Spinal cord (tissue), 10 donors: ENCODE results near the gene RETREG3. TPM values are rescaled to one million over a fixed set of nuclear protein-coding genes. Genes with fewer than 3 reads are reported as not detected.
A peak's percentile ranks its signal among the peaks of the same experiment; 100 is the strongest.
"Not testable (repeated sequence)": the region's sequence is repeated elsewhere in the genome, so short reads cannot be mapped to it uniquely, and the experiment has no call there.

Source experiments
- DNase-seq, 6 donors: peaks; one replicate each; pipeline versions ENCODE4 v3.0.0 to v3.0.0-alpha.2; 2013 to 2015; ENCODE audit warnings: low spot score in 6 of 6, low read depth in 4 of 6
- H3K27ac ChIP-seq: one replicate; pipeline ENCODE4 v1.5.1; 2013; ENCODE audit warnings: low read depth, low read length, control low read depth
- H3K27me3 ChIP-seq: one replicate; pipeline ENCODE4 v1.6.1; 2013; ENCODE audit warnings: low read length; ENCODE audit not compliant: control insufficient read depth, insufficient read depth
- H3K36me3 ChIP-seq: one replicate; pipeline ENCODE4 v1.6.1; 2013; ENCODE audit warnings: low read length; ENCODE audit not compliant: control insufficient read depth, insufficient read depth
- H3K4me1 ChIP-seq: one replicate; pipeline ENCODE4 v1.6.1; 2013; ENCODE audit warnings: low read length; ENCODE audit not compliant: control insufficient read depth, insufficient read depth
- H3K4me3 ChIP-seq: one replicate; pipeline ENCODE4 v1.5.1; 2013; ENCODE audit warnings: low read depth, low read length, control low read depth
- H3K9me3 ChIP-seq: one replicate; pipeline ENCODE4 v1.6.1; 2013; ENCODE audit warnings: low read length; ENCODE audit not compliant: control insufficient read depth, insufficient read depth
- WGBS: methylation state at CpG from one replicate; pipeline ENCODE4 v1.1.5; 2013; ENCODE audit warnings: missing lambda C conversion rate; ENCODE audit not compliant: insufficient coverage; 5-methylcytosine and 5-hydroxymethylcytosine counted together
- polyA plus RNA-seq, 2 donors: library from polyadenylated mRNA; unstranded; fragments of 120-200 nt; gene quantifications; one replicate each; pipeline ENCODE4 v1.2.1, GENCODE V29; 2013; ENCODE audit not compliant: insufficient read length in 2 of 2
- total RNA-seq, 2 donors: library from RNA; depleted of rRNA in 1 of 2; stranded (reverse); fragments of 120-200 nt in 1 of 2; fragments of >200 nt in 1 of 2; gene quantifications; one replicate each; pipeline versions ENCODE4 v1.2.3 to v1.2.4, GENCODE V29; 2013 to 2014
- donor health status: healthy.

RETREG3 gene
- total and polyA plus RNA-seq, 4 donors, result 30.0 to 50.4 (median 41.4) TPM

- Histone ChIP-seq H3K4me1 (no peaks in the 10 kb centered on the region), H3K27me3 (no peaks in the 10 kb centered on the region), H3K36me3 (no peaks in the 10 kb centered on the region), H3K9me3 (no peaks in the 10 kb centered on the region), H3K27ac (no peak overlapping the region), H3K4me3 (no peak overlapping the region)
- WGBS, result 73% methylated on average over 6 of the region's 7 CpGs
- DNase-seq, result no peak
These were observed 30.4 kb upstream of the RETREG3 start for GRCh38 chr17:42639525-42640113.

- H3K27me3 ChIP-seq, result no peaks in the 10 kb centered on the region
- H3K9me3 ChIP-seq, result no peaks in the 10 kb centered on the region
- 89% methylated on average over 9 of the region's 9 CpGs for WGBS
- no peaks in the 10 kb centered on the region for H3K36me3 ChIP-seq
- no peak overlapping the region for H3K27ac ChIP-seq
- no peak overlapping the region for H3K4me3 ChIP-seq
- DNase-seq, result no peak
- no peaks in the 10 kb centered on the region for H3K4me1 ChIP-seq
These were observed 23.8 kb upstream of the RETREG3 start for GRCh38 chr17:42632949-42633444.

GRCh38 chr17:42629411-42630009 is 20.3 kb upstream of the RETREG3 start:
- no peak for DNase-seq
- 82% methylated on average over 2 of the region's 3 CpGs for WGBS
- H3K9me3 ChIP-seq, result no peaks in the 10 kb centered on the region
- no peaks in the 10 kb centered on the region for H3K36me3 ChIP-seq
- H3K4me3 ChIP-seq, result no peak overlapping the region
- H3K4me1 ChIP-seq, result no peaks in the 10 kb centered on the region
- H3K27ac ChIP-seq, result no peak overlapping the region
- H3K27me3 ChIP-seq, result no peaks in the 10 kb centered on the region

- H3K36me3 ChIP-seq, DNase-seq, H3K4me3 ChIP-seq, H3K4me1 ChIP-seq, H3K27me3 ChIP-seq, H3K27ac ChIP-seq, H3K9me3 ChIP-seq: not testable (repeated sequence)
- 89% methylated on average over 3 of the region's 6 CpGs for WGBS
These were observed 18.0 kb upstream of the RETREG3 start for GRCh38 chr17:42627032-42627764.

- Histone ChIP-seq H3K27ac (no peak overlapping the region), H3K27me3 (no peaks in the 10 kb centered on the region), H3K9me3 (no peaks in the 10 kb centered on the region), H3K36me3 (no peaks in the 10 kb centered on the region), H3K4me1 (peaks cover under 1% of the 10 kb centered on the region), H3K4me3 (no peak overlapping the region)
- no peak for DNase-seq
- 94% methylated on average over 6 of the region's 7 CpGs for WGBS
These were observed 14.8 kb upstream of the RETREG3 start for GRCh38 chr17:42623732-42624596.

- H3K9me3 ChIP-seq, result no peaks in the 10 kb centered on the region
- H3K27me3 ChIP-seq, result no peaks in the 10 kb centered on the region
- no peaks in the 10 kb centered on the region for H3K36me3 ChIP-seq
- DNase-seq, result no peak
- no peak overlapping the region for H3K4me3 ChIP-seq
- no CpG with 5 or more reads among the region's 2 CpGs for WGBS
- H3K4me1 ChIP-seq, result peaks cover 6% of the 10 kb centered on the region
- no peak overlapping the region for H3K27ac ChIP-seq
These were observed 14.1 kb upstream of the RETREG3 start for GRCh38 chr17:42623271-42623670.

- H3K4me3 ChIP-seq, H3K36me3 ChIP-seq, H3K27ac ChIP-seq, H3K9me3 ChIP-seq, H3K27me3 ChIP-seq, DNase-seq: not testable (repeated sequence)
- peaks cover 13% of the 10 kb centered on the region for H3K4me1 ChIP-seq
- WGBS, result 89% methylated on average over 2 of the region's 3 CpGs
These were observed 12.8 kb upstream of the RETREG3 start for GRCh38 chr17:42621987-42622386.

- Histone ChIP-seq H3K36me3 (peaks cover 18% of the 10 kb centered on the region), H3K27ac (no peak overlapping the region), H3K4me3 (no peak overlapping the region), H3K9me3 (no peaks in the 10 kb centered on the region), H3K27me3 (no peaks in the 10 kb centered on the region), H3K4me1 (peaks cover 13% of the 10 kb centered on the region)
- 58% methylated on average over 6 of the region's 9 CpGs for WGBS
- DNase-seq, result peak in 2 of 6 donors; percentile 27 to 34
These were observed 9.4 kb upstream of the RETREG3 start for GRCh38 chr17:42618442-42619150.

GRCh38 chr17:42617956-42618431 is 8.8 kb upstream of the RETREG3 start:
- no peaks in the 10 kb centered on the region for H3K9me3 ChIP-seq
- no peaks in the 10 kb centered on the region for H3K27me3 ChIP-seq
- peaks cover 13% of the 10 kb centered on the region for H3K4me1 ChIP-seq
- WGBS, result 60% methylated on average over 1 of the region's 4 CpGs
- DNase-seq, result peak in 2 of 6 donors; percentile 5 to 9
- no peak overlapping the region for H3K27ac ChIP-seq
- peaks cover 24% of the 10 kb centered on the region for H3K36me3 ChIP-seq
- H3K4me3 ChIP-seq, result no peak overlapping the region
